ENCODE results near the gene TMEM30B. TPM values are rescaled to one million over a fixed set of nuclear protein-coding genes. Genes with fewer than 3 reads are reported as not detected.

TMEM30B gene, protein sequence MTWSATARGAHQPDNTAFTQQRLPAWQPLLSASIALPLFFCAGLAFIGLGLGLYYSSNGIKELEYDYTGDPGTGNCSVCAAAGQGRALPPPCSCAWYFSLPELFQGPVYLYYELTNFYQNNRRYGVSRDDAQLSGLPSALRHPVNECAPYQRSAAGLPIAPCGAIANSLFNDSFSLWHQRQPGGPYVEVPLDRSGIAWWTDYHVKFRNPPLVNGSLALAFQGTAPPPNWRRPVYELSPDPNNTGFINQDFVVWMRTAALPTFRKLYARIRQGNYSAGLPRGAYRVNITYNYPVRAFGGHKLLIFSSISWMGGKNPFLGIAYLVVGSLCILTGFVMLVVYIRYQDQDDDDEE
- 10 to 100 TPM; 21.6 to 41.3 (median 30.5) TPM for polyA plus RNA-seq
- long read RNA-seq, donor 1, result 0 reads
- long read RNA-seq, donor 2, full-length matches to known transcripts, result 24 of 24 reads
- long read RNA-seq, donor 2, partial matches to known transcripts, result 0 of 24 reads
- long read RNA-seq, donor 2, other reads (novel, unspliced or antisense), result 0 of 24 reads
- long read RNA-seq, donor 3, full-length matches to known transcripts, result 34 of 34 reads
- long read RNA-seq, donor 3, partial matches to known transcripts, result 0 of 34 reads
- long read RNA-seq, donor 3, other reads (novel, unspliced or antisense), result 0 of 34 reads
- long read RNA-seq, donor 4, full-length matches to known transcripts, result 1 of 1 reads
- long read RNA-seq, donor 4, partial matches to known transcripts, result 0 of 1 reads
- long read RNA-seq, donor 4, other reads (novel, unspliced or antisense), result 0 of 1 reads
- long read RNA-seq, donor 5, full-length matches to known transcripts, result 9 of 9 reads
- long read RNA-seq, donor 5, partial matches to known transcripts, result 0 of 9 reads
- long read RNA-seq, donor 5, other reads (novel, unspliced or antisense), result 0 of 9 reads
- long read RNA-seq, donor 6, full-length matches to known transcripts, result 27 of 27 reads
- long read RNA-seq, donor 6, partial matches to known transcripts, result 0 of 27 reads
- long read RNA-seq, donor 6, other reads (novel, unspliced or antisense), result 0 of 27 reads
- long read RNA-seq, donor 7, result 0 reads
- long read RNA-seq, donor 8, full-length matches to known transcripts, result 1 of 1 reads
- long read RNA-seq, donor 8, partial matches to known transcripts, result 0 of 1 reads
- long read RNA-seq, donor 8, other reads (novel, unspliced or antisense), result 0 of 1 reads
- long read RNA-seq, donor 9, full-length matches to known transcripts, result 13 of 13 reads
- long read RNA-seq, donor 9, partial matches to known transcripts, result 0 of 13 reads
- long read RNA-seq, donor 9, other reads (novel, unspliced or antisense), result 0 of 13 reads
- long read RNA-seq, donor 10, full-length matches to known transcripts, result 30 of 30 reads
- long read RNA-seq, donor 10, partial matches to known transcripts, result 0 of 30 reads
- long read RNA-seq, donor 10, other reads (novel, unspliced or antisense), result 0 of 30 reads

DNA sequence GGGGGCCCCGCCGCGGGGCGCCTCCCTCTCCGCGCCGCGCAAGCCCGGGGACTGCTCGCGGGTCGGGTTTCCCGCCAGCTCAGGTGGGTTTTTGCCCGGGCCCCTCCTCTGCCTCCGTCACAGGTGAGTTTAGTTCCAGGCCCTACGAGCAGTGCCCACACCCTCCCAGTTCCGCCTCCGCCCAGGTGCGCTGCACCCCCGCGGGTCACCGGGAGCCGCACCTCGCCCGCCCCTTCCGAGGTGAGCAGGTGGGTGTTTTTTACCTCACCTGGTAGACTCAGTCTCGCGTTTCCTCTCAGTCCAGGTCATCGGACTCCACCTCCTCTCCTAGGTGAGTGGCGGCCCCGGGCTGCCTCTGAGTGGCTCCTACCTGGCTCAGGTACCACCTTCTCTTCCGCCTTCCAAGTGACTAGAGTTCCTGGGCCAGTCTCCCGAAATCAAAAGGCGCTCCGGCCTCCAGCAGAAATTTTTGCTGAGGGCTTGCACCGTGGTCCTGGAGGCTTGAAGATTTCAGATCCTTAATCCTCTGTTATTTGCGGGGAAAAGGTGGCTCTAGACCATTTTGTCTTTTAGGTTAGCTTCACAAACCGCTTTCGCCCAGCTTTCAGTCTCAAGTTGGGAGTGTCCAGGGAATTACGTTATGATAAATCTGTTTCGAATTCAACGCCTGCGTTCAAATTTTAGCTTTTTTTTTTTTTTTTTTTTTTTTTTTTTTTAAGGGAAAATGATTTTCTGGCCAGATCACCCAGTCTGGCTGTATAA, at the start of gene TMEM30B:
TSS of gene TMEM30B (minus strand) at position 153 of the 762 bp plus-strand sequence. CDS start 191 bp downstream, outside the sequence.
- no peaks in the 10 kb centered on the region for H3K9me3 ChIP-seq (ENCODE audit: control insufficient read depth in 2 of 2, insufficient read depth in 1 of 2, low read depth in 1 of 2, low read length in 1 of 2)
- peaks cover 0 to 4% (median 2%) of the 10 kb centered on the region in 3 donors for H3K4me1 ChIP-seq (ENCODE audit: control insufficient read depth in 3 of 3, insufficient read depth in 2 of 3, low read depth in 1 of 3, low read length in 2 of 3)
- peak within 1 kb of the TSS; percentile 20 to 75 (median 65) for H3K4me3 ChIP-seq (ENCODE audit: low read depth in 1 of 3, low read length in 3 of 3)
- peaks cover 0 to 13% (median 0%) of the 10 kb centered on the region in 3 donors for H3K27me3 ChIP-seq (ENCODE audit: control insufficient read depth in 3 of 3, insufficient read depth in 3 of 3, low read length in 3 of 3)
- no peak for FAIRE-seq
- peak; percentile 94 to 98 for DNase-seq
- 5 to 17% (median 12%) methylated on average over 34 to 43 of the region's 43 CpGs for WGBS, 3 donors
- H3K27ac ChIP-seq (ENCODE audit: low read depth in 1 of 3, low read length in 2 of 3), result peak within 1 kb of the TSS; percentile 90 to 99 (median 95)
- no peaks in the 10 kb centered on the region for H3K36me3 ChIP-seq (ENCODE audit: control insufficient read depth in 3 of 3, insufficient read depth in 2 of 3, low read depth in 1 of 3, low read length in 3 of 3)

DNA sequence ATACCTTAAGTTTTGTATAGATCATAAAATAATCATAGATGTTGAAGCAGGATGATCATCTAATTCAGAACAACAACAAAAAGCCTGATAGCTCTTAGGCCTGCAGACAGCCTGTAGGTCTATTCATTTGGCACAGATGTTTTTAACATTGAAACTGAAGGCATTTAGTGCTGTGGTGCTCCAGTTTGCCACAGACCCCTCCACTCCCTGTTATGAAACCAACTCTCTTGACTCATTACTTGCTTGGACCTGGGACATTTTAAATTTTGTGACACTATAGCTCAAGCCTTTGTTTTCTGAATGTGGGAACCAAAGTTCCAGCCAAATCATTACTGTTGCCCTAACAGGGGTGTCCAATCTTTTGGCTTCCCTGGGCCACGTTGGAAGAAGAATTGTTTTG, 49.4 kb upstream of the TMEM30B start:
- FAIRE-seq (no peak), DNase-seq (no peak)
- H3K4me3 ChIP-seq (ENCODE audit: low read depth in 1 of 3, low read length in 3 of 3), result no peak overlapping the region
- no peaks in the 10 kb centered on the region for H3K27me3 ChIP-seq (ENCODE audit: control insufficient read depth in 3 of 3, insufficient read depth in 3 of 3, low read length in 3 of 3)
- no peaks in the 10 kb centered on the region for H3K9me3 ChIP-seq (ENCODE audit: control insufficient read depth in 2 of 2, insufficient read depth in 1 of 2, low read depth in 1 of 2, low read length in 1 of 2)
- 50 to 80% (median 56%) methylated on average over 1 of the region's 1 CpG for WGBS, 3 donors
- peak overlapping the region in 1 of 3 donors; percentile 52 for H3K27ac ChIP-seq (ENCODE audit: low read depth in 1 of 3, low read length in 2 of 3)
- H3K36me3 ChIP-seq (ENCODE audit: control insufficient read depth in 3 of 3, insufficient read depth in 2 of 3, low read depth in 1 of 3, low read length in 3 of 3), result no peaks in the 10 kb centered on the region
- no peaks in the 10 kb centered on the region for H3K4me1 ChIP-seq (ENCODE audit: control insufficient read depth in 3 of 3, insufficient read depth in 2 of 3, low read depth in 1 of 3, low read length in 2 of 3)

DNA sequence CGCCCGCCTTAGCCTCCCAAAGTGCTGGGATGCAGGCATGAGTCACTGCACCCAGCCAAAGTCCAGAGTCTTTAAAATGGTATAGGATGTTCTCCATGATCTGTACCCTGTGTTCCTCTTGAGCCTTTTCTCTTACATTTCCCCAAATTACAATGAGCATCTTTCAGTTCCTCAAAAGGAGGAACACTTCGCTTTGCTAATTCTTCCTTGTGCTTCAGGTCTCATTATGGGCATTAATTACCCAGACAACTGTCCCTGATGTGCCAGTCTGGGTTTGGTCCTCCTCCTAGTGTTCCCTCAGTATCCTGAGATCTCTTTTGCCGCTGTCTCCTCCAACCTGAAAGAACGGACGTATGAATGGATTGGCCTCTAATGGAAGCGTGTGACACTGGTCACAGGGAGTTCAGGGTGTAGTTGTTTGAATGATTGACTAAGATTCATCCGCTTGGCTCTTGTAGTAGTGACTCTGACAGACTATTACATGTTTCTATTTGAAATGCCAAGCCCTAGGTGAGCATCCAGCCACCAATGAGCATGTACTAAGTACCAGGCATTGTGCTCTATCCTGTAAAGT, 48.4 kb upstream of the TMEM30B start:
- Histone ChIP-seq H3K27ac (ENCODE audit: low read depth in 1 of 3, low read length in 2 of 3) (peak overlapping the region in 2 of 3 donors; percentile 52 to 61), H3K9me3 (ENCODE audit: control insufficient read depth in 2 of 2, insufficient read depth in 1 of 2, low read depth in 1 of 2, low read length in 1 of 2) (no peaks in the 10 kb centered on the region), H3K4me1 (ENCODE audit: control insufficient read depth in 3 of 3, insufficient read depth in 2 of 3, low read depth in 1 of 3, low read length in 2 of 3) (no peaks in the 10 kb centered on the region), H3K36me3 (ENCODE audit: control insufficient read depth in 3 of 3, insufficient read depth in 2 of 3, low read depth in 1 of 3, low read length in 3 of 3) (no peaks in the 10 kb centered on the region), H3K4me3 (ENCODE audit: low read depth in 1 of 3, low read length in 3 of 3) (no peak overlapping the region), H3K27me3 (ENCODE audit: control insufficient read depth in 3 of 3, insufficient read depth in 3 of 3, low read length in 3 of 3) (no peaks in the 10 kb centered on the region)
- no peak for DNase-seq
- 73 to 88% (median 73%) methylated on average over 8 of the region's 8 CpGs for WGBS, 3 donors
- no peak for FAIRE-seq

DNA sequence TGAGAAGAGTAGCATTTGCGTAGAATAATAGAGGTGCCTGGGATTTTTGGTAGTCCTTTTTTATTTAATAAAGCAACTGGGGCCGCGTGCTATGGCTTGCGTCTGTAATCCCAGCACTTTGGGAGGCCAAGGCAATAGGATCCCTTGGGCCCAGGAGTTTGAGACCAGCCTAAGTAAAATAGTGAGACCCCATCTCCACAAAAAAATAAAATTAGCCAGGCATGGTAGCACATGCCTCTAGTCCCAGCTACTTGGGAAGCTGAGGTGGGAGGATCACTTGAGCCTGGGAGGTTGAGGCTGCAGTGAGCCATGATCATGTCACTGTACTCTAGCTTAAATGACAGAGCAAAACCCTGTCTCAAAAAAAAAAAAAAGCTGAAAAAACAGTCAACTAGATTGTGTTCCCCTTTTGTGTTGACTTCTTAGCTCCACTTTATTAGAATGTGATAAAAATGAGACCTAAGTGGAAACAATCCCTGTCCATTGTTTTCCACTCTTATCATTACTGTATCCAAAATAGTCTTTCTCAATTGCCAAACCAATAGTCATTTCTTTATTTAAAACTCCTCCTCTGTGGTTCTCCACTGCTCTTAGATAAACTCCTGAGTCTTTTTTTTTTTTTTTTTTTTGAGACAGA, 47.6 kb upstream of the TMEM30B start:
- no peaks in the 10 kb centered on the region for H3K27me3 ChIP-seq (ENCODE audit: control insufficient read depth in 3 of 3, insufficient read depth in 3 of 3, low read length in 3 of 3)
- no peaks in the 10 kb centered on the region for H3K36me3 ChIP-seq (ENCODE audit: control insufficient read depth in 3 of 3, insufficient read depth in 2 of 3, low read depth in 1 of 3, low read length in 3 of 3)
- peak overlapping the region in 2 of 3 donors; percentile 60 to 62 for H3K27ac ChIP-seq (ENCODE audit: low read depth in 1 of 3, low read length in 2 of 3)
- FAIRE-seq (no peak), DNase-seq (no peak)
- H3K4me1 ChIP-seq (ENCODE audit: control insufficient read depth in 3 of 3, insufficient read depth in 2 of 3, low read depth in 1 of 3, low read length in 2 of 3), result no peaks in the 10 kb centered on the region
- WGBS, 3 donors, result 78 to 88% (median 84%) methylated on average over 4 of the region's 4 CpGs
- H3K9me3 ChIP-seq (ENCODE audit: control insufficient read depth in 2 of 2, insufficient read depth in 1 of 2, low read depth in 1 of 2, low read length in 1 of 2), result no peaks in the 10 kb centered on the region
- peak overlapping the region in 1 of 3 donors; percentile 15 for H3K4me3 ChIP-seq (ENCODE audit: low read depth in 1 of 3, low read length in 3 of 3)

DNA sequence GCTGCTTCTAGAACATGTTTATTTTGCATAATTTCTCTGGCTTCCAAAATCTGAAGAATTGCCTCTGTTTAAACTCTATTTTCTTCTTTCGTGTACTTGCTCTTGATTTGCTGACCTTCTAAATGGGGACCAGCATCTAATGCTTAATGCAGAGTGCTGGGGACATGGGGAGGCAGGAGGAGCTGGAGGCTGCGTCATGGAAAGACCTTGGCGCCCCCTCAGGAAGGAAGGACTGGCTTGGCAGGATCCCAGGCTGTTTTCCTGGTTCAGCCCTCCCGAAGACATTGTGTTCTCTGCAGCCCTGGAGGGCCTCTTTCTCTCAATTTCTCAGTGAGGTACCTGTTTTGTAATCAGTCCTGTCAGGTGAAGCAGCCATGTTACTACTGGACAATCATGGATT, 45.7 kb upstream of the TMEM30B start:
- Histone ChIP-seq H3K9me3 (ENCODE audit: control insufficient read depth in 2 of 2, insufficient read depth in 1 of 2, low read depth in 1 of 2, low read length in 1 of 2) (no peaks in the 10 kb centered on the region), H3K36me3 (ENCODE audit: control insufficient read depth in 3 of 3, insufficient read depth in 2 of 3, low read depth in 1 of 3, low read length in 3 of 3) (no peaks in the 10 kb centered on the region), H3K4me1 (ENCODE audit: control insufficient read depth in 3 of 3, insufficient read depth in 2 of 3, low read depth in 1 of 3, low read length in 2 of 3) (no peaks in the 10 kb centered on the region), H3K4me3 (ENCODE audit: low read depth in 1 of 3, low read length in 3 of 3) (peak overlapping the region in 1 of 3 donors; percentile 23), H3K27me3 (ENCODE audit: control insufficient read depth in 3 of 3, insufficient read depth in 3 of 3, low read length in 3 of 3) (peaks cover 0 to 12% (median 0%) of the 10 kb centered on the region in 3 donors), H3K27ac (ENCODE audit: low read depth in 1 of 3, low read length in 2 of 3) (peak overlapping the region in 2 of 3 donors; percentile 24 to 62)
- no peak for DNase-seq
- FAIRE-seq, result no peak
- 20 to 61% (median 41%) methylated on average over 4 of the region's 4 CpGs for WGBS, 3 donors

DNA sequence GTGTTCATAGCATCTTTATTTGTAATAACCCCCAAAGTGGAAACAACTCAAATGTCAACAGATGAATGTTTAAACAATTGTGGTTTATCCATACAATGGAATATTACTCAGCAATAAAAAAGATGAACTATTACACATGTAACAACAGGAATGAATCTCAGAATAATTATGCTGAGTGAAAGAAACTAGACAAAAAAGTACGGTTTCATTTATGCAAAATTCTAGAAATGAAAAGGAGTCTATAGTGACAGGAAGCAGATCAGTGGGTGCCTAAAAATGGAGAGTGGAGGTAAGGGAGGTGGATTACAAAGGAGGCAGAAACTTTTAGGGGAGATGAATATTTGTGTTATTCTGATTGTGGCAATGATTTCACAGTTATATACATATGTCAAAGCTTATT, 45.0 kb upstream of the TMEM30B start:
- DNase-seq (no peak), FAIRE-seq (no peak)
- H3K36me3 ChIP-seq (ENCODE audit: control insufficient read depth in 3 of 3, insufficient read depth in 2 of 3, low read depth in 1 of 3, low read length in 3 of 3), result no peaks in the 10 kb centered on the region
- no peak overlapping the region for H3K4me3 ChIP-seq (ENCODE audit: low read depth in 1 of 3, low read length in 3 of 3)
- WGBS, 3 donors, result 77 to 95% (median 77%) methylated on average over 1 of the region's 1 CpG
- H3K4me1 ChIP-seq (ENCODE audit: control insufficient read depth in 3 of 3, insufficient read depth in 2 of 3, low read depth in 1 of 3, low read length in 2 of 3), result no peaks in the 10 kb centered on the region
- H3K9me3 ChIP-seq (ENCODE audit: control insufficient read depth in 2 of 2, insufficient read depth in 1 of 2, low read depth in 1 of 2, low read length in 1 of 2), result no peaks in the 10 kb centered on the region
- no peak overlapping the region for H3K27ac ChIP-seq (ENCODE audit: low read depth in 1 of 3, low read length in 2 of 3)
- peaks cover 0 to 15% (median 0%) of the 10 kb centered on the region in 3 donors for H3K27me3 ChIP-seq (ENCODE audit: control insufficient read depth in 3 of 3, insufficient read depth in 3 of 3, low read length in 3 of 3)

DNA sequence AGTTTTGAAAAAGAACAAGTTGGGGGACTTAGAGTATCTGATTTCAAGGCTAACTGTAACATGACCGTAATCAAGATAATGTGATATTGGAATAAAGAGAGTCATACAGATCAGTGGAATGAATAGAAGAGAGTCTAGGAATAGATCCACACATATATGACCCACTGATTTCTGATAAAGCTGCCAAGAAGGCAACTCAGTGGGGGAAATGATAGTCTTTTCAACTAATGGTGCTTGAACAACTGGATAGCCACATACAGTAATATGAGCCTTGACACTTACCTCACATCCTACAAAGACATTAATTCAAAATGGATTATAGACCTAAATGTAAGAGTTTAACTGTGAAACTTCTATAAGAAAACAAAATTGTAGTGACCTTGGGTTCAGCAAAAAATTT, 44.0 kb upstream of the TMEM30B start:
- H3K4me3 ChIP-seq (ENCODE audit: low read depth in 1 of 3, low read length in 3 of 3), result no peak overlapping the region
- H3K27me3 ChIP-seq (ENCODE audit: control insufficient read depth in 3 of 3, insufficient read depth in 3 of 3, low read length in 3 of 3), result peaks cover 0 to 19% (median 0%) of the 10 kb centered on the region in 3 donors
- no peak overlapping the region for H3K27ac ChIP-seq (ENCODE audit: low read depth in 1 of 3, low read length in 2 of 3)
- FAIRE-seq (no peak), DNase-seq (no peak)
- no peaks in the 10 kb centered on the region for H3K36me3 ChIP-seq (ENCODE audit: control insufficient read depth in 3 of 3, insufficient read depth in 2 of 3, low read depth in 1 of 3, low read length in 3 of 3)
- 77 to 88% (median 82%) methylated on average over 1 of the region's 1 CpG for whole genome bisulfite sequencing, 3 donors
- no peaks in the 10 kb centered on the region for H3K9me3 ChIP-seq (ENCODE audit: control insufficient read depth in 2 of 2, insufficient read depth in 1 of 2, low read depth in 1 of 2, low read length in 1 of 2)
- no peaks in the 10 kb centered on the region for H3K4me1 ChIP-seq (ENCODE audit: control insufficient read depth in 3 of 3, insufficient read depth in 2 of 3, low read depth in 1 of 3, low read length in 2 of 3)

Measured in small intestine (tissue), 16 donors.